ENCODE data around the gene MGAM2. TPM values are rescaled to one million over a fixed set of nuclear protein-coding genes. Genes with fewer than 3 reads are reported as not detected.

MGAM2 gene
- polyA plus RNA-seq, 2 of the 4 experiments (the other 2 are of a cell fraction): 0.01 to 0.25 TPM

DNA sequence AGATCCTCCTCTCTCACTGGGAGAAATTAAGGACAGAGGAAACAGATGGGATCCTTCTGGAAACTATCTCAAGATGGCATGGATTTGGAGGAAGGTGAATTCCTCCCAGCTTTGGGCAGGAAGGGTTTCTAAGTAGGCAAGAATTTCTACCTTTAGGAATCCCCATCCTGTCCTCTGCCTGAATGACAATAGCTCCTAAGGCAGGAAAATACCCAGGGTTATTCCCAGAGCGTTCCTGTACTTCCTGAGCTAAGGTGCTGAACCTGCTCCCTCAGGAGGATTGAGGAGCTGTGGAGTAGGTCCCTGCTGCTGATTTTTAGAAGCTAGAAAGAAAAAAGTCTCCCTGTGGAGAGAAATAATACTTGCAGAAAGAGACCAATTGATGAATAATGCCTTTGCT is 568 bp downstream of the MGAM2 start (continued):
- TF ChIP-seq ESRRA (IDR thresholded peaks at IDR 0.05; ENCODE audit: borderline replicate concordance, low read length): no peak
- TF ChIP-seq, protein P1, sequence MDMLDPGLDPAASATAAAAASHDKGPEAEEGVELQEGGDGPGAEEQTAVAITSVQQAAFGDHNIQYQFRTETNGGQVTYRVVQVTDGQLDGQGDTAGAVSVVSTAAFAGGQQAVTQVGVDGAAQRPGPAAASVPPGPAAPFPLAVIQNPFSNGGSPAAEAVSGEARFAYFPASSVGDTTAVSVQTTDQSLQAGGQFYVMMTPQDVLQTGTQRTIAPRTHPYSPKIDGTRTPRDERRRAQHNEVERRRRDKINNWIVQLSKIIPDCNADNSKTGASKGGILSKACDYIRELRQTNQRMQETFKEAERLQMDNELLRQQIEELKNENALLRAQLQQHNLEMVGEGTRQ (IDR thresholded peaks at IDR 0.05): no peak
- no peak for TF ChIP-seq RAD21 (conservative IDR thresholded peaks at IDR 0.05 in 1 of 2, IDR thresholded peaks at IDR 0.05 in 1 of 2)

DNA sequence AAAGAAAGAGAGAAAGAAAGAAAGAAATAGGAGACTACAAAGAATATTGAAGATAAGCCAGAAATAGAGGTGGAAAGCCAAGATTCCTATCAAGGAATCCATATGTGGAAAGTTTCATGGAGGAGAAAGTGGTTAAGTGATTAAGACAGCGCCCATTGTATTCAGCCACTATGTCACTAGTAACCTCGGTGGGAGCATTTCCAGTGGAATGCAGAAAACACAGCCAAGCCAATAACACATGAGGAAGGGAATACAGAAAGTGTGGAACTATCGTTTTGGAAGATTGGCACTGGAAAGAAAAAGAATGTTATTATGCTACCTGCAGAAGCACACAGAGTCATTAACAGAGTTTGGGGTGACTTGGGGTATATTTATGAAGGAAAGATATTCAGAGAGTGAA is 2.7 kb downstream of the MGAM2 start:
- Histone ChIP-seq H3K9me3 (no peaks in the 10 kb centered on the region), H3K4me3 (no peak overlapping the region), H3K4me2 (no peak overlapping the region), H3K4me1 (no peaks in the 10 kb centered on the region), H3K27ac (no peak overlapping the region)
- no peak for ATAC-seq
- no peak for DNase-seq (ENCODE audit: low read depth in 1 of 2, low spot score in 1 of 2)
- ChIA-PET POLR2A (interaction anchor here (0.7 kb wide), 1 partner anchor 25 kb away, joined by 3 read pairs; no protein-coding TSS in a partner anchor), CTCF (no interaction called here)
- WGBS (ENCODE audit: missing lambda C conversion rate): 72% methylated on average over 3 of the region's 3 CpGs
- TF ChIP-seq MYC (IDR thresholded peaks at IDR 0.05; ENCODE audit: borderline replicate concordance, low read length): no peak
- no peak for TF ChIP-seq ZSCAN20 (CRISPR knock-in tag; IDR thresholded peaks at IDR 0.05)
- no peak for TF ChIP-seq KDM1A (IDR thresholded peaks at IDR 0.05; ENCODE audit: low read depth)
- TF ChIP-seq HEYL (CRISPR knock-in tag; IDR thresholded peaks at IDR 0.05): no peak
- TF ChIP-seq SREBF2 (IDR thresholded peaks at IDR 0.05): no peak
- TF ChIP-seq CBX8 (IDR thresholded peaks at IDR 0.05): no peak
- TF ChIP-seq, protein P2, sequence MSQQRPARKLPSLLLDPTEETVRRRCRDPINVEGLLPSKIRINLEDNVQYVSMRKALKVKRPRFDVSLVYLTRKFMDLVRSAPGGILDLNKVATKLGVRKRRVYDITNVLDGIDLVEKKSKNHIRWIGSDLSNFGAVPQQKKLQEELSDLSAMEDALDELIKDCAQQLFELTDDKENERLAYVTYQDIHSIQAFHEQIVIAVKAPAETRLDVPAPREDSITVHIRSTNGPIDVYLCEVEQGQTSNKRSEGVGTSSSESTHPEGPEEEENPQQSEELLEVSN (IDR thresholded peaks at IDR 0.05; ENCODE audit: borderline replicate concordance, low read depth): no peak
- TF ChIP-seq RCOR1 (IDR thresholded peaks at IDR 0.05; ENCODE audit: low read depth, low read length): no peak
- TF ChIP-seq CHD2 (IDR thresholded peaks at IDR 0.05; ENCODE audit: low read length, partially characterized antibody): no peak
- TF ChIP-seq, protein P3, sequence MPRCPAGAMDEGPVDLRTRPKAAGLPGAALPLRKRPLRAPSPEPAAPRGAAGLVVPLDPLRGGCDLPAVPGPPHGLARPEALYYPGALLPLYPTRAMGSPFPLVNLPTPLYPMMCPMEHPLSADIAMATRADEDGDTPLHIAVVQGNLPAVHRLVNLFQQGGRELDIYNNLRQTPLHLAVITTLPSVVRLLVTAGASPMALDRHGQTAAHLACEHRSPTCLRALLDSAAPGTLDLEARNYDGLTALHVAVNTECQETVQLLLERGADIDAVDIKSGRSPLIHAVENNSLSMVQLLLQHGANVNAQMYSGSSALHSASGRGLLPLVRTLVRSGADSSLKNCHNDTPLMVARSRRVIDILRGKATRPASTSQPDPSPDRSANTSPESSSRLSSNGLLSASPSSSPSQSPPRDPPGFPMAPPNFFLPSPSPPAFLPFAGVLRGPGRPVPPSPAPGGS (IDR thresholded peaks at IDR 0.05): no peak
- TF ChIP-seq, protein P4, sequence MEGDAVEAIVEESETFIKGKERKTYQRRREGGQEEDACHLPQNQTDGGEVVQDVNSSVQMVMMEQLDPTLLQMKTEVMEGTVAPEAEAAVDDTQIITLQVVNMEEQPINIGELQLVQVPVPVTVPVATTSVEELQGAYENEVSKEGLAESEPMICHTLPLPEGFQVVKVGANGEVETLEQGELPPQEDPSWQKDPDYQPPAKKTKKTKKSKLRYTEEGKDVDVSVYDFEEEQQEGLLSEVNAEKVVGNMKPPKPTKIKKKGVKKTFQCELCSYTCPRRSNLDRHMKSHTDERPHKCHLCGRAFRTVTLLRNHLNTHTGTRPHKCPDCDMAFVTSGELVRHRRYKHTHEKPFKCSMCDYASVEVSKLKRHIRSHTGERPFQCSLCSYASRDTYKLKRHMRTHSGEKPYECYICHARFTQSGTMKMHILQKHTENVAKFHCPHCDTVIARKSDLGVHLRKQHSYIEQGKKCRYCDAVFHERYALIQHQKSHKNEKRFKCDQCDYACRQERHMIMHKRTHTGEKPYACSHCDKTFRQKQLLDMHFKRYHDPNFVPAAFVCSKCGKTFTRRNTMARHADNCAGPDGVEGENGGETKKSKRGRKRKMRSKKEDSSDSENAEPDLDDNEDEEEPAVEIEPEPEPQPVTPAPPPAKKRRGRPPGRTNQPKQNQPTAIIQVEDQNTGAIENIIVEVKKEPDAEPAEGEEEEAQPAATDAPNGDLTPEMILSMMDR (IDR thresholded peaks at IDR 0.05): no peak
- TF ChIP-seq FOXS1 (CRISPR knock-in tag; IDR thresholded peaks at IDR 0.05): no peak
- FAIRE-seq: no peak

DNA sequence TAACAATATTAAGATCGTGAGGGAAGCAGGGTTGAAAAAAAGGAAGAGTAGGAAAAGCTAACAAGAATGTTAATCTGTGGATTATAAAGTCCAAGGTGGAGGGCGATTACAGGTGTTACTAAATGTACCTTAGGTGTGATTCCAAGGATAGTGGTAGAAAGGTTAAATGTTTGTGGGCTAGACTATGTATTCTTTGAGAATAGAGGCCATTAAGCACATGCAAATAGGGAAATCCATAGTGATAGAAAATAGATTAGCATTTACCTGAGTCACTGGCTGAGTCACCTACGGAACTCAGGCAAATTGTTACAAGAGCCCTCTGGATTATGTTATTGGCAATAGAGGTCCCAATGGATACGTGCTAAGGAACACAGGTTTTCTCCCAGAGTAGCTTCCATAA is 9.0 kb downstream of the MGAM2 start:
- Histone ChIP-seq H3K4me2 (no peak overlapping the region), H3K4me3 (no peak overlapping the region), H3K27ac (no peak overlapping the region), H3K9me3 (no peaks in the 10 kb centered on the region), H3K4me1 (peaks cover 4% of the 10 kb centered on the region)
- DNase-seq (ENCODE audit: low read depth in 1 of 2, low spot score in 1 of 2) (no peak), ATAC-seq (no peak), FAIRE-seq (no peak)
- ChIA-PET POLR2A (no interaction called here), CTCF (no interaction called here)
- no peak for TF ChIP-seq NR3C1 (IDR thresholded peaks at IDR 0.05)
- no peak for TF ChIP-seq NPAS2 (CRISPR knock-in tag; IDR thresholded peaks at IDR 0.05; ENCODE audit: borderline replicate concordance)
- WGBS (ENCODE audit: missing lambda C conversion rate): 72% methylated on average over 4 of the region's 4 CpGs

DNA sequence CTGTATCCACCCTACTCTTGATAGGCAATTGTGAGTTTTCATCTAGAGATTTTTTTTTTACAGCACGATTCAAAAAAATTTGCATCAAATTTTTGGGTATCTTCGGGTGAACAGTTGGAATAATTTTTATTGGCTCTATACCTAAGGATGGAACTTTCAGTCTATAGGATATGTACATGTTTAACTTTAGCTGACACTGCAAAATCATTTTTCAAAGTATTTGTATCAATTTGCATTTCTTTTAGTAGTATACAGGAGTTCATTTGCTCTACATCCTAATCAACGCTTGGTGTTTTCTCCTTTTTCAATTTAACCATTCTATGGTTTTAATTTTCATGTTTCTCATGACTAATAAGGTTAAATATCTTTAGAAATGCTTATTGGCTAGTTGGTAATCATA is 11.7 kb downstream of the MGAM2 start:
- Histone ChIP-seq H3K4me1 (peaks cover 9% of the 10 kb centered on the region), H3K27ac (no peak overlapping the region), H3K4me3 (no peak overlapping the region), H3K9me3 (no peaks in the 10 kb centered on the region), H3K4me2 (no peak overlapping the region)
- ChIA-PET CTCF (interaction anchor here (1.4 kb wide), 1 partner anchor 10 kb away, joined by 6 read pairs; no protein-coding TSS in a partner anchor), POLR2A (no interaction called here)
- ATAC-seq (no peak), DNase-seq (ENCODE audit: low read depth in 1 of 2, low spot score in 1 of 2) (no peak), FAIRE-seq (no peak)
- TF ChIP-seq MAFK (IDR thresholded peaks at IDR 0.05; ENCODE audit: partially characterized antibody) (peak; percentile 87), HOXA7 (CRISPR knock-in tag; IDR thresholded peaks at IDR 0.05) (no peak)
- WGBS (ENCODE audit: missing lambda C conversion rate): 81% methylated on average over 3 of the region's 3 CpGs

Data from A549 (cell line).